HG03103 (cell line): ENCODE results near the gene ST6GALNAC4.

ENCODE experiments used
- ATAC-seq: cut with Tn5 transposase; IDR thresholded peaks from one replicate; pipeline ENCODE4 v1.9.1; 2021; ENCODE audit warnings: low read depth; ENCODE audit not compliant: unreplicated experiment

Gene ST6GALNAC4, protein sequence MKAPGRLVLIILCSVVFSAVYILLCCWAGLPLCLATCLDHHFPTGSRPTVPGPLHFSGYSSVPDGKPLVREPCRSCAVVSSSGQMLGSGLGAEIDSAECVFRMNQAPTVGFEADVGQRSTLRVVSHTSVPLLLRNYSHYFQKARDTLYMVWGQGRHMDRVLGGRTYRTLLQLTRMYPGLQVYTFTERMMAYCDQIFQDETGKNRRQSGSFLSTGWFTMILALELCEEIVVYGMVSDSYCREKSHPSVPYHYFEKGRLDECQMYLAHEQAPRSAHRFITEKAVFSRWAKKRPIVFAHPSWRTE

GRCh38 chr9:127916720-127917581, at the start of gene ST6GALNAC4:
TSS of gene ST6GALNAC4 (minus strand) at chr9:127917041. CDS start at chr9:127916419, 622 bp downstream.
- peak; percentile 60 for ATAC-seq

GRCh38 chr9:127965953-127966352, 49.1 kb upstream of the ST6GALNAC4 start:
- ATAC-seq: no peak

DNA sequence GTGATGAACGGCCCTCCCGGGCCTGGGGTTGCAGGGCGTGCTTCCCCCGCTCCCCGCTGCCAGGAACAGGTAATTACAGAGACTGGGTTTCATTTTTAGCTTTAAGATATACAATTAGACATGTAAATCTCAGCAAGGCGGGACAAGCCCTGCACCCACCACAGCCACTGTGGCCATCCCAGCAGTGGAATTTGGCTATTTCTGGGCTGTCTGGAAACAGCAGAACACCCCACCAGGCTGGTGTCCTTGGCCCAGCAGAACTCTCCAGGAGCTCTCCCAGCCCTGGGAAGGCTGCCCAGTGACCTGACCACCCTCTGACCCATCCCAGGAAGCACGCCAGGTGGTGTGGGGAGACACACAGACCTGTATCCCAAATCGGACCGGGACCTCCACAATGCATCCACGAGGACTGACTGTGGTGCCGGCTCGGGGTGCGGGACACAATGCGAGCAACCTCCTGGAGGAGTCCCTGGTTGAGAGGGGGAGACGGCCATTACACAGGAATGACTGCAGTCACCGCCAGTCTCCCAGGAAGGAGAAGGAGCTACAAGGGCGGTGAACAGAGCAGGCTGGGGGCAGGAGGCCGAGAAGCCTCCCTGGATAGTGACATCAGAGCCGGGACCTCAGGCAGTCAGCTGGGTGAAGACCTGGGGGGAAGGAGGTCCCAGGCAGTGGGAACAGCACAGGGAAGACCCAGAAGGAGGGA, 46.7 kb upstream of the ST6GALNAC4 start:
- no peak for ATAC-seq

- no peak for ATAC-seq
Measured at GRCh38 chr9:127963041-127963358, 46.2 kb upstream of the ST6GALNAC4 start.

DNA sequence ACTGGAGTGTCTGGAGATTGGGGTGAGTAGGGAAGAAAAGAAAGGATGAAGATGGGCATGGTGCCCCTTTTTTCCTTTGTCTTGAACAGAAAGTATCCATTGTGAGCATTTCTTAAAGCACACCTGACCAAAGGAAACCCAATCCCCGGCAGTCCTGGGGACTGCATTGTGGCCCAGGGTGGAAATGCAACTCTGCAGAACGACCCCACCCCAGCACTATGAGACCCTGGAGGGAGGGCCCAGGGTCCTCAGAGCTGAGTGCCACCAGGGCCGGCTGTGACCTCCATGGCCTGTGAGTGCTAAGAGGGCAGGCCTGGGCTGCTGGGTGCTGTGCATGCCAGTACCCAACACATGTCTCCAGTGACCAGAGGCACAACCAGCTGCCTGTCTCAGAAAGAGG, 45.4 kb upstream of the ST6GALNAC4 start:
- ATAC-seq: no peak

DNA sequence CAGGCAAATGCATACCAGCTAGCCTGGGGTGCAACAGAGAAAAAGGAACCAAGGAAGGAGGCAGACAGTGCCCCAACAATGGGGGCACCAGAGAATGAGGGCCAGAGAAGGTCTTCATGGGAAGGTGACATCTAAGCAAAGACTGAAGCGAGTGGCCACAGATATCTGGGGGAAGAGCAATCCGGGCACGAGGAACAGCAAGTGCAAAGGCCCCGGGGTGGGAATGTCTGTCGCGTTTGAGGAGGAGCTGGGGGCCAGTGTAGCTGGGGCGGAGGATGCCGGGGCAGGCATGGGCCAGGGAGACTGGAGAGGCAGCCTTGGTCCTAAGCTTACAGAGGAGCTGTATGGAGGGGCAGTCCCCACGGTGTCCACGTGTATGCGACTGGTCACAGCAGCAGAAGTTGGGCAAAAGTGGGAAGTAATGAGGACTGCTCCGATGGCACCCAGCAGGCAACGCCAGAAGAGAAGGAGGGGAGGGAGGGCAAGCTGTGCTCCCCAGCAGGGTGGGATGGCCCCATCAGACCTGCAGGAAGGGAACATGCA, 44.8 kb upstream of the ST6GALNAC4 start:
- no peak for ATAC-seq

- no peak for ATAC-seq
Measured at GRCh38 chr9:127961155-127961490, 44.3 kb upstream of the ST6GALNAC4 start.

GRCh38 chr9:127960410-127961154, 43.7 kb upstream of the ST6GALNAC4 start:
- ATAC-seq: no peak

DNA sequence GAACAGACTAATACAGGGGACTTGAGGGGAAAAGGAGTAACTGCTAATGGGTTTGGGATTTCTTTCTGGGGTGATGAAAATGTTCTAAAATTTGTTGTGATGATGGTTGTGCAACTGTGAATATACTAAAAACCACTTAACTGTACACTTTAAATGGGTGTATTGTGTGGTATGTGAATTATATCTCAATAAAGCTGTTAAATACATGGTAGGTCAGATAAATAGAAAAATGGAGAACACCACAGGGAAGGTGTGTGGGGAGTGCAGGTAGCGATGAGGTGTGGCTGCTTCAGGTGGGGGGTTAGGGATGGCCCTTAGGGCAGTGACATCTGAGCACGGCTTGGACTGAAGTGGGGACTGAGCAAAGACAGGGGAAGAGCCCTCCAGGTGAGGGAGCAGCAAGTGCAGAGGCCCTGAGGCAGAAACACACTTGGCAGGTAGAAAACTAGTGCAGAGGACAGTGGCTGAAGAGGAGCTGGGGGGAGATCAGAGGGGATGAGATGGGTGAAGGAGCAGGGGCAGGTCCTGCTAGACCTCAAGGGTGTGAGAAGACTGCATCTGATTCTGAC, 43.1 kb upstream of the ST6GALNAC4 start:
- no peak for ATAC-seq

- no peak for ATAC-seq
Measured at GRCh38 chr9:127959398-127959797, 42.6 kb upstream of the ST6GALNAC4 start.

- no peak for ATAC-seq
Measured at GRCh38 chr9:127958728-127959127, 41.9 kb upstream of the ST6GALNAC4 start.

- ATAC-seq: no peak
Measured at GRCh38 chr9:127955294-127956015, 38.6 kb upstream of the ST6GALNAC4 start.

DNA sequence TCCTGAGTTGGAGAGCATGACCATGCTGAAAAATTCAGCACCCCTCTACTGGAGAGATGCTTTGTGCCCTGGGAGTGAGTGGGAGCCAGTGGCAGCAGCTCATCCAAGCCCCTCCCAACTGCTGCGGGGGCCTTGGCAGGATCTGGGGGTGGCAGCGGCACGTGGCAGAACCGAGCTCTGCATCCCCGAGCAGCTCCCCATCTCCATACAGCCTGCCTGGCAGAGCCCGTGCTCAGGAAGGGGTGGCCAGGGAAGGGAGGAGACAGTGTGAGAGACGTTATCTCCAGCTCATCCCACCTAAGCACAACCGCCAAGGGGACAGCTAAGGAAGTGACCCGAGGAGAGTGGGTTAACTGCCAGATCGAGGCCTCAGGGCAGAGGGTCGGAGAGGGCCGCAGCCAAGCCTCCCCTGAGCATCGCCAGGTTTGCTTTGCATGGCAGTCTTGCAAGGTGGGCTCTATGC, 38.0 kb upstream of the ST6GALNAC4 start:
- ATAC-seq: no peak

DNA sequence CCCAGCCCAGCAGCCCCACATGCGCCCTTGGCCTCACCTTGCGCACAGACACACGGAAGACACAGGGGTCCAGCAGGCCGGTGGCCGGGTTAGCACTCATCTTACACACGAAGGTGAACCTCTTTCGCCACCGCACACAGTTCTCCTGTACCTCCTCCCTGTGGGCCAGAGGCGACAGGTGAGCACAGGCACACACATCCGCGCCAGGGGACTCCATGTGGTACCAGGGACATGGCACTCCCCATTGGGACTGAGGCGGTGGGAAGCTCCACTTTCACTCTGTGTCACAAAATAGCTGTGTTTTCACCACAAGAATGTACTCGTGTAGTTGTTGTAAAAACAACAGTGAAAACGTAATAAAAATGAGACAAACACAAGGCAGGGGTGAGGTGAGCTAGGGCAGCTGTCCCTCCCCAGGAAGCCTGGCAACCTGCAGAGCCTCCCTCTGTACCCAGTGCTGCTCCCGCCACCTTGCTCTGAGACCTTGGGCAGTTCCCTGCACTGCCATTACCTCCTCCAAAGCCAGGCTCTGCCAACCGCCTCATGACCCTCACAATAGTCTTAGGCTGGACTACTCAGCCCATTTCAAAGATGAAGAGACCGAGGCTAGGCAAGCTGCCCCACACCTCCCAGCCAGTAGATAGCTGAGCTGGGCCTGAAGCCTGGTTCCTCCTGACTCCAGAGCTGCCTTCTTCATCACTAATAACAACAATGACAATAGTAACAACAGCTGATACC, 37.1 kb upstream of the ST6GALNAC4 start:
- no peak for ATAC-seq

DNA sequence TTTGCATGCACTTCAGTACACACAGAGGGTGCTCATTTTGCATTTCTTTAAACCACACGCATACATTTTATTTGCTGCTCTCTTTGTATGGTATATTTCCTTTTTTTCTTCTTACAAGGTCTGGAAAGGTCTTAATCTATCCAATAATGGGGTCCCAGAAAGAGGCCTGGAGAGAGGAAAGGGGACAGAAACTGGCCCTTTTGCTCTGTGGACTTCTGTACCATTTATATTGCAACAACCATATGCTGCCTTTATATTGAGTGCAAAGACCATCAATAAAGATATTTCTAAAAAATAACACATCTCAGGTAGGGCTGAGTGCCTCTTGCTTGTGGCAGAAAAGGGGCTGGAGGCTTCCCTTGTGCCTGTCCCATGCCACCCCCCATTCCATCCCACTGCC, 36.3 kb upstream of the ST6GALNAC4 start:
- no peak for ATAC-seq

DNA sequence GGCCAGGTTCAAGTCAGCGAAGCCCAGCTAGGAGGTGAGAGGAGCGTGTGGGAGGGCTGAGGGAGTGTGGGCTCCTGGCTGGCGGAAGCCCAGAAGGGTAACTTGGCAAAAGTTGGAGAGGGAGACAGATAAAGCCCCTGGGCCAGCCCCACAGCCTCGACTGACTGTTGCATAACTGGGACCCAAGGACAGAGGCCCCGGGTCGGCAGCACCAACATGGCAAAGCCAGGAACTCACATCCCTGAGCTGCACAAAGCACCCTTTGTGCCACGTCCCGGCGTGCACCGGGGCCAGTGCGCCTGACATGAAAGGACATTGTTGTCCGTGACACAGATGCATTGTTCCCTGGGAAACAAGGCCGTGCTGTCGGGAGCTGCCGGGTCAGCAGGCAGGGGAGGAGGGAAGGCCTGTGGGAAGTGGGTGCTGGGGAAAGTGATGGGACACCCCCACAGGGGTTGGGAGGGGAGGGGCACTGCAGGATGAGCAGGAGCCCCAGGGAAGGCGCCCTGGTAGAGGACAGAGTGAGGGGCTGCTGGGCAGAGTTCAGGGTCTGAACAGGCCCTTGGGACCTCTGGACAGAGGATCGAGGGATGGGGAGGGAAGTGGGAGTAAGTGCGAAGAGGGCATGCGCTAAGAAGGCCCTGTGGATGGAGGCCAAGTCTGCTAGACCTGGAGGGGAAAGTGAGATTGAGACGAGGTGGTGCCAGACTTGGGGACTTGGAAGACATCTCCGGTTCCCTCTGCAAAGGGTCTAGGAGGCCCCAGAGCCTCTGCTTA, 33.9 kb upstream of the ST6GALNAC4 start:
- no peak for ATAC-seq

- no peak for ATAC-seq
Measured at GRCh38 chr9:127949827-127950512, 33.1 kb upstream of the ST6GALNAC4 start.
